ENCODE results near the gene AEBP1.

Gene AEBP1

DNA sequence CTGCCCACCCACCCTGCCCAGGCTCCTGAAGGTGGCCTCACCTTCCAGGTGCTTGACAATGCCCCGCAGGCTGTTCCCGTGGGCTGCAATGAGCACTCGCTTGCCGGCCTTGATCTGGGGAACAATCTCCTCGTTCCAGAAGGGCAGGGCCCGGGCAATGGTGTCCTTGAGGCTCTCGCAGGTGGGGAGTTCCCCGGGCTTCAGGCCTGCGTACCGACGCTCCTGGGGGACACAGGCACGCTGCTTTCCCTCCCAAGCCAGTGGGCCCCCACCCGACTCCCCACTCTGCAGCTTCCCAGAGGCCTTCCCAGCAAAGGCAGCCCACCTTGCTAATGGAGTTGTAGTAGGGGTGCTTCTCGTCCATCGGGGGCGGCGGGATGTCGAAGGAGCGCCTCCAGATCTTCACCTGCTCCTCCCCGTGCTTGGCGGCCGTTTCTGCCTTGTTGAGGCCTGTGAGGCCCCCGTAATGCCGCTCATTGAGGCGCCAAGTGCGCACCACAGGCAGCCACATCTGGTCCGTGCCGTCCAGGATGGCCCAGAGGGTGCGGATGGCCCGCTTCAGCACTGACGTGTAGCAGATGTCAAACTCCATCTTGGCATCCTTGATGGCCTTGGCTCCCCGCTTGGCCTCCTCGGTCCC is 39.2 kb upstream of the AEBP1 start:
- Histone ChIP-seq H3K4me3 (replicated peaks; ENCODE audit: insufficient read depth, low read length) (no peak overlapping the region), H3K27ac (replicated peaks) (no peak overlapping the region), H3K27me3 (ENCODE audit: insufficient read depth, poor library complexity, severe bottlenecking) (no peaks in the 10 kb centered on the region)
- DNase-seq (ENCODE audit: low read depth in 1 of 2, low spot score in 1 of 2) = no peak
- TF ChIP-seq SPI1 (IDR thresholded peaks at IDR 0.05; ENCODE audit: borderline replicate concordance, low read depth) = no peak
- TF ChIP-seq, protein P1, sequence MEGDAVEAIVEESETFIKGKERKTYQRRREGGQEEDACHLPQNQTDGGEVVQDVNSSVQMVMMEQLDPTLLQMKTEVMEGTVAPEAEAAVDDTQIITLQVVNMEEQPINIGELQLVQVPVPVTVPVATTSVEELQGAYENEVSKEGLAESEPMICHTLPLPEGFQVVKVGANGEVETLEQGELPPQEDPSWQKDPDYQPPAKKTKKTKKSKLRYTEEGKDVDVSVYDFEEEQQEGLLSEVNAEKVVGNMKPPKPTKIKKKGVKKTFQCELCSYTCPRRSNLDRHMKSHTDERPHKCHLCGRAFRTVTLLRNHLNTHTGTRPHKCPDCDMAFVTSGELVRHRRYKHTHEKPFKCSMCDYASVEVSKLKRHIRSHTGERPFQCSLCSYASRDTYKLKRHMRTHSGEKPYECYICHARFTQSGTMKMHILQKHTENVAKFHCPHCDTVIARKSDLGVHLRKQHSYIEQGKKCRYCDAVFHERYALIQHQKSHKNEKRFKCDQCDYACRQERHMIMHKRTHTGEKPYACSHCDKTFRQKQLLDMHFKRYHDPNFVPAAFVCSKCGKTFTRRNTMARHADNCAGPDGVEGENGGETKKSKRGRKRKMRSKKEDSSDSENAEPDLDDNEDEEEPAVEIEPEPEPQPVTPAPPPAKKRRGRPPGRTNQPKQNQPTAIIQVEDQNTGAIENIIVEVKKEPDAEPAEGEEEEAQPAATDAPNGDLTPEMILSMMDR (IDR thresholded peaks at IDR 0.05; ENCODE audit: insufficient read depth, low read length) = no peak
- no peak for TF ChIP-seq GABPA (IDR thresholded peaks at IDR 0.05; ENCODE audit: low read depth)
- TF ChIP-seq, protein P2, sequence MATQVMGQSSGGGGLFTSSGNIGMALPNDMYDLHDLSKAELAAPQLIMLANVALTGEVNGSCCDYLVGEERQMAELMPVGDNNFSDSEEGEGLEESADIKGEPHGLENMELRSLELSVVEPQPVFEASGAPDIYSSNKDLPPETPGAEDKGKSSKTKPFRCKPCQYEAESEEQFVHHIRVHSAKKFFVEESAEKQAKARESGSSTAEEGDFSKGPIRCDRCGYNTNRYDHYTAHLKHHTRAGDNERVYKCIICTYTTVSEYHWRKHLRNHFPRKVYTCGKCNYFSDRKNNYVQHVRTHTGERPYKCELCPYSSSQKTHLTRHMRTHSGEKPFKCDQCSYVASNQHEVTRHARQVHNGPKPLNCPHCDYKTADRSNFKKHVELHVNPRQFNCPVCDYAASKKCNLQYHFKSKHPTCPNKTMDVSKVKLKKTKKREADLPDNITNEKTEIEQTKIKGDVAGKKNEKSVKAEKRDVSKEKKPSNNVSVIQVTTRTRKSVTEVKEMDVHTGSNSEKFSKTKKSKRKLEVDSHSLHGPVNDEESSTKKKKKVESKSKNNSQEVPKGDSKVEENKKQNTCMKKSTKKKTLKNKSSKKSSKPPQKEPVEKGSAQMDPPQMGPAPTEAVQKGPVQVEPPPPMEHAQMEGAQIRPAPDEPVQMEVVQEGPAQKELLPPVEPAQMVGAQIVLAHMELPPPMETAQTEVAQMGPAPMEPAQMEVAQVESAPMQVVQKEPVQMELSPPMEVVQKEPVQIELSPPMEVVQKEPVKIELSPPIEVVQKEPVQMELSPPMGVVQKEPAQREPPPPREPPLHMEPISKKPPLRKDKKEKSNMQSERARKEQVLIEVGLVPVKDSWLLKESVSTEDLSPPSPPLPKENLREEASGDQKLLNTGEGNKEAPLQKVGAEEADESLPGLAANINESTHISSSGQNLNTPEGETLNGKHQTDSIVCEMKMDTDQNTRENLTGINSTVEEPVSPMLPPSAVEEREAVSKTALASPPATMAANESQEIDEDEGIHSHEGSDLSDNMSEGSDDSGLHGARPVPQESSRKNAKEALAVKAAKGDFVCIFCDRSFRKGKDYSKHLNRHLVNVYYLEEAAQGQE (IDR thresholded peaks at IDR 0.05; ENCODE audit: insufficient replicate concordance, low read depth) = no peak
- TF ChIP-seq POLR2AphosphoS5 (IDR thresholded peaks at IDR 0.05; ENCODE audit: low read depth) = no peak; the same call in 1 of the 2 replicates

DNA sequence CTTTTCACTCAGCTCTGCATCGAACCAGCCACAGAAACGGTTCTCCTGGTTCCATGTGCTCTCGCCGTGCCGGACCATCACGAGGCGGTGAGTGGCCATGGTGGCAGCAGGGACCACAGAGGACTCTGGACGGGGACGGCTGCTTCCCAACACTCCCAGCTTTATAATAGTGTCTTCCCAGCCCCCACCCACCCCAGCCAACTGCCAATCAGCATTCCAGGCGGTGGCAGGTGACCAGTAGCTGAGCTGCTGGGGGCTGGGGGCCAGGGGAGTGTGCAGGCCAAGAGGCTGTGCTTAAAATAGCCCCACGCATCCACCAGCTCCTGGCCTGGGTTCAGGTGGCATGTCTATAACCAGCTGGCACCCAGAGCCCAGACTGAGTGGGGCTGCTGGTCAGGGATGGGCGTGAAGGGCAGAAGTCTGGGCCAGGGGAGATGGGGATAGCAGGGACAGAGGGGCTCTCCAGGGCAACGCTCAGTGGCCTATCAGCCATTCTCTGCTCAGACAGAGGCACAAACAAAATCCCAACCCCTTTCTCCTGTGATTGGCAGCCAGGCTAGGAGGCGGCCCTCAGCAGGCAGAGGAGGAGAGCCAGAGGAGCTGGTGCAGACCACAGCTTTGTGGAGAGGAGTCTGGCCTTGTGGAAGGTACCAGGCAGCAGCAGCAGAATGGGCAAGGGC is 38.6 kb upstream of the AEBP1 start, which contains the start of gene PGAM2:
PGAM2 (minus strand) TSS at position 137 of the 680 bp plus-strand sequence; CDS start at position 99, 38 bp downstream.
- DNase-seq (ENCODE audit: low read depth in 1 of 2, low spot score in 1 of 2) = peak in 1 of 2 experiments; percentile 38
- TF ChIP-seq POLR2AphosphoS5 (IDR thresholded peaks at IDR 0.05; ENCODE audit: low read depth) = peak; percentile 65
- TF ChIP-seq, protein P2 (IDR thresholded peaks at IDR 0.05; ENCODE audit: insufficient replicate concordance, low read depth) = no peak
- Histone ChIP-seq H3K4me3 (replicated peaks; ENCODE audit: insufficient read depth, low read length) (no peak within 1 kb of the TSS), H3K27ac (replicated peaks) (no peak within 1 kb of the TSS), H3K27me3 (ENCODE audit: insufficient read depth, poor library complexity, severe bottlenecking) (no peaks in the 10 kb centered on the region)

DNA sequence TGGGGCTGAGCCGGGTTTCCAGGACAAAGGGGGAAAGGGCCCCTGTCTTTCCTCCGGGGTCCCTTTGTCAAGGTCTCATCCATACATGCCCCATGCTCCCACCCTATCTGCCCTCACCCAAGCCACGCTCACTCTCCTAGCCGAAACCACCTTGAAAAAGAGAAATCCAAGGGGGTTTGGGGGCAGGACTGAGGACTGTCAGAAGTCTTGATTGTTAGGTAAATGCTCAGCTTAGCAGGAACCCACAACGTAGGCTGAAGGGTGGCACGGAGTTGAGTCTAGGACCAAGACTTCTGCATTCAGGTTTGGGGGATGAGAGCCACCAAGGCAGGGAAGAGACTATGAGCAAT is 38.1 kb upstream of the AEBP1 start:
- Histone ChIP-seq H3K27me3 (ENCODE audit: insufficient read depth, poor library complexity, severe bottlenecking) (no peaks in the 10 kb centered on the region), H3K27ac (replicated peaks) (no peak overlapping the region), H3K4me3 (replicated peaks; ENCODE audit: insufficient read depth, low read length) (no peak overlapping the region)
- TF ChIP-seq, protein P2 (IDR thresholded peaks at IDR 0.05; ENCODE audit: insufficient replicate concordance, low read depth) = no peak
- TF ChIP-seq SPI1 (IDR thresholded peaks at IDR 0.05; ENCODE audit: borderline replicate concordance, low read depth) (no peak), GABPA (IDR thresholded peaks at IDR 0.05; ENCODE audit: low read depth) (no peak), POLR2AphosphoS5 (IDR thresholded peaks at IDR 0.05; ENCODE audit: low read depth) (no peak)
- TF ChIP-seq, protein P1 (IDR thresholded peaks at IDR 0.05; ENCODE audit: insufficient read depth, low read length) = no peak
- DNase-seq (ENCODE audit: low read depth in 1 of 2, low spot score in 1 of 2) = no peak

Data from HL-60 (cell line).